PC-9 (cell line): Measurements from ENCODE around the gene RIPOR1. TPM values are rescaled to one million over a fixed set of nuclear protein-coding genes. Genes with fewer than 3 reads are reported as not detected.

Source experiments
- BruUV-seq: library from RNA; stranded (reverse); fragments of 400-500 nt; replicated peaks from 2 replicates; lab custom pipeline; 2021; lab: Mats Ljungman, UMichigan
- CTCF ChIA-PET: fragments of 300-600 bp; sonication (Branson Sonifier 250); formaldehyde crosslinking; loops from one replicate; lab custom pipeline; 2022; ENCODE audit warnings: antibody characterized with exemption; lab: Charles Lee
- POLR2A ChIA-PET: fragments of 300-600 bp; sonication (Branson Sonifier 250); formaldehyde crosslinking; loops from one replicate; lab custom pipeline; 2022; ENCODE audit warnings: antibody characterized with exemption; ENCODE audit not compliant: unreplicated experiment; lab: Charles Lee
- DNase-seq, 2 experiments: peaks; one replicate each; pipeline versions ENCODE4 v3.0.0 to v3.0.0-alpha.2; 2015 to 2022; ENCODE audit warnings: mixed read lengths in 1 of 2
- H2AFZ ChIP-seq: fragments of 200-600 bp; sonication (generic); 2 replicates; pipeline ENCODE4 v1.8.1; 2017; ENCODE audit warnings: antibody characterized with exemption
- H3F3A ChIP-seq: fragments of 200-600 bp; sonication (generic); 2 replicates; pipeline ENCODE4 v1.8.1; 2017; ENCODE audit warnings: antibody characterized with exemption, mild to moderate bottlenecking, low read depth; ENCODE audit not compliant: insufficient read depth
- H3K27ac ChIP-seq: fragments of 200-600 bp; sonication (generic); 2 replicates; pipeline ENCODE4 v1.6.1; 2016; ENCODE audit warnings: mixed run types
- H3K27me3 ChIP-seq: fragments of 200-600 bp; sonication (generic); 2 replicates; pipeline ENCODE4 v1.6.1; 2016; ENCODE audit warnings: low read depth, mixed run types; ENCODE audit not compliant: insufficient read depth
- H3K36me3 ChIP-seq: fragments of 200-600 bp; sonication (generic); 2 replicates; pipeline ENCODE4 v1.6.1; 2016; ENCODE audit warnings: low read depth, mixed run types
- H3K4me1 ChIP-seq: fragments of 200-600 bp; sonication (generic); replicated peaks from 2 replicates; pipeline ENCODE4 v1.6.1; 2016; ENCODE audit warnings: mixed run types; ENCODE audit not compliant: insufficient read depth
- H3K4me2 ChIP-seq: fragments of 200-600 bp; sonication (generic); 2 replicates; pipeline ENCODE4 v1.6.1; 2017; ENCODE audit warnings: mixed run types
- H3K4me3 ChIP-seq: fragments of 200-600 bp; sonication (generic); 2 replicates; pipeline ENCODE4 v1.6.1; 2016; ENCODE audit warnings: mixed run types
- H3K79me2 ChIP-seq: fragments of 200-600 bp; sonication (generic); 2 replicates; pipeline ENCODE4 v1.6.1; 2017; ENCODE audit warnings: low read depth, mixed run types
- H3K9me2 ChIP-seq: fragments of 200-600 bp; sonication (generic); 2 replicates; pipeline ENCODE4 v1.8.1; 2017; ENCODE audit warnings: mild to moderate bottlenecking; ENCODE audit not compliant: insufficient read depth
- H3K9me3 ChIP-seq: fragments of 200-600 bp; sonication (generic); 2 replicates; pipeline ENCODE4 v1.8.1; 2016; ENCODE audit warnings: low read depth; ENCODE audit not compliant: insufficient read depth
- H4K20me1 ChIP-seq: fragments of 200-600 bp; sonication (generic); 2 replicates; pipeline ENCODE4 v1.8.1; 2017; ENCODE audit not compliant: insufficient read depth
- EZH2 ChIP-seq: fragments of 200-600 bp; sonication (generic); IDR thresholded peaks from 2 replicates; pipeline ENCODE4 v1.8.0; 2017; ENCODE audit warnings: antibody characterized with exemption, low read depth
- intact Hi-C: fragments of 100-400 bp; cut with micrococcal nuclease; formaldehyde crosslinking; loops from one replicate; pipeline ENCODE4 v1.10.0; 2022; ENCODE audit not compliant: unreplicated experiment
- total RNA-seq: library from RNA; stranded (reverse); gene quantifications from 2 replicates; pipeline ENCODE4 v1.2.3, GENCODE V29; 2021
- TF ChIP-seq, protein P1 (sequence below): fragments of 200-600 bp; sonication (generic); conservative IDR thresholded peaks from 2 replicates; pipeline ENCODE4 v1.6.1; 2017; ENCODE audit warnings: mixed run types, antibody characterized with exemption, mild to moderate bottlenecking, moderate library complexity

RIPOR1 gene
- total RNA-seq, 1 experiment from 2014 or later, result 76.7 TPM

DNA sequence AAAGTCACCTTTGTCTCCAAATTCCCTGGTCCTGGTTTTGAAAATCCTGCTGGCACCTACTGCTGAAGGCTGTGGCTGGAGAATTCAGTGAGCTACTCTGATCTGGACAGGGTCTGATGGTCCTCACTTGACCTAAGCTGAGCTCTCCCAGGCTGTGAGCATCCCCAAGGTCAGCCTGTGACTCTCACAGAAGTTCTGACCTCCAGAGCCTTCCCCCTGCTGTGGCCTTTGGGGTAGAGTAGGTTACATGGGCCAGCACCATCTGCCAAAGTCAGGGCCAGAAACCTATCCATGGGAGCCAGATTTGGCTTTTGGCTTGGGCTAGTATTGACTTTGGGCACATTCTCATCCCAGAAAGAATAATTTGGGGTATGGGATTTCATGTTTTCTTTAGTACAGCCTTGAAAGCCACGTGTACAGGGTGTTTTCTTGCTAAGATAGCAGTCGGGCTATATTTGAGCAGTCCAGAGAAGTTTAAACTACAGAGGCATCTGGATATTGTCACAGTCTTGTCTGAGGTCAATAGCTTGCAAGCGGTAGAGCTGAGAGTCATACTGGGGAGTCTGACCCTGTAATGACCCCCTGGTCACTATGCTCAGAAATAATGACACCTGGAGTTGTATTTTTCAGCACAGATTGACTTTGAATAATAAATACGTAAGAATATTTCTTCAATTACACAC lies 39.1 kb upstream of the RIPOR1 start:
- intact Hi-C loops, result loop anchor here (10.0 kb wide), 2 partner anchors 75 to 735 kb away; partner anchors contain the start of gene CTCF
- no peak for TF ChIP-seq EZH2
- TF ChIP-seq, protein P1, sequence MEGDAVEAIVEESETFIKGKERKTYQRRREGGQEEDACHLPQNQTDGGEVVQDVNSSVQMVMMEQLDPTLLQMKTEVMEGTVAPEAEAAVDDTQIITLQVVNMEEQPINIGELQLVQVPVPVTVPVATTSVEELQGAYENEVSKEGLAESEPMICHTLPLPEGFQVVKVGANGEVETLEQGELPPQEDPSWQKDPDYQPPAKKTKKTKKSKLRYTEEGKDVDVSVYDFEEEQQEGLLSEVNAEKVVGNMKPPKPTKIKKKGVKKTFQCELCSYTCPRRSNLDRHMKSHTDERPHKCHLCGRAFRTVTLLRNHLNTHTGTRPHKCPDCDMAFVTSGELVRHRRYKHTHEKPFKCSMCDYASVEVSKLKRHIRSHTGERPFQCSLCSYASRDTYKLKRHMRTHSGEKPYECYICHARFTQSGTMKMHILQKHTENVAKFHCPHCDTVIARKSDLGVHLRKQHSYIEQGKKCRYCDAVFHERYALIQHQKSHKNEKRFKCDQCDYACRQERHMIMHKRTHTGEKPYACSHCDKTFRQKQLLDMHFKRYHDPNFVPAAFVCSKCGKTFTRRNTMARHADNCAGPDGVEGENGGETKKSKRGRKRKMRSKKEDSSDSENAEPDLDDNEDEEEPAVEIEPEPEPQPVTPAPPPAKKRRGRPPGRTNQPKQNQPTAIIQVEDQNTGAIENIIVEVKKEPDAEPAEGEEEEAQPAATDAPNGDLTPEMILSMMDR, result no peak
- Histone ChIP-seq H3K36me3 (no peaks in the 10 kb centered on the region), H3K9me2 (no peaks in the 10 kb centered on the region), H3F3A (0 out of 2 replicates have a peak, but pooled peaks cover 7% of the 10 kb centered on the region), H3K4me2 (no peak overlapping the region), H3K27me3 (no peaks in the 10 kb centered on the region), H3K9me3 (no peaks in the 10 kb centered on the region), H3K4me1 (0 out of 2 replicates have a peak, but pooled peaks cover 4% of the 10 kb centered on the region), H3K79me2 (no peaks in the 10 kb centered on the region), H3K27ac (no peak overlapping the region), H3K4me3 (no peak overlapping the region), H4K20me1 (no peaks in the 10 kb centered on the region), H2AFZ (no peak overlapping the region)
- ChIA-PET CTCF (no interaction called here), POLR2A (no interaction called here)
- DNase-seq, result no peak
- BruUV-seq, result no TSS peak

GRCh38 chr16:67490335-67491096 lies 38.1 kb upstream of the RIPOR1 start:
- ChIA-PET CTCF (interaction anchor here (0.7 kb wide), 1 partner anchor 158 kb away, joined by 3 read pairs; no protein-coding TSS in a partner anchor), POLR2A (no interaction called here)
- 0 out of 2 replicates have a peak, but pooled peaks cover 7% of the 10 kb centered on the region for H3F3A ChIP-seq
- no peaks in the 10 kb centered on the region for H4K20me1 ChIP-seq
- no peak for DNase-seq
- no peak overlapping the region for H3K4me3 ChIP-seq
- 0 out of 2 replicates have a peak, but pooled peaks cover 4% of the 10 kb centered on the region for H3K4me1 ChIP-seq
- no peak overlapping the region for H3K4me2 ChIP-seq
- no peak overlapping the region for H3K27ac ChIP-seq
- H3K36me3 ChIP-seq, result no peaks in the 10 kb centered on the region
- no peaks in the 10 kb centered on the region for H3K27me3 ChIP-seq
- BruUV-seq, result no TSS peak
- TF ChIP-seq, protein P1, result no peak
- TF ChIP-seq EZH2, result no peak
- no peaks in the 10 kb centered on the region for H3K9me2 ChIP-seq
- H2AFZ ChIP-seq, result no peak overlapping the region
- H3K79me2 ChIP-seq, result no peaks in the 10 kb centered on the region
- intact Hi-C loops, result loop anchor here (10.0 kb wide), 1 partner anchor 734 kb away; no protein-coding TSS in a partner anchor
- H3K9me3 ChIP-seq, result no peaks in the 10 kb centered on the region

DNA sequence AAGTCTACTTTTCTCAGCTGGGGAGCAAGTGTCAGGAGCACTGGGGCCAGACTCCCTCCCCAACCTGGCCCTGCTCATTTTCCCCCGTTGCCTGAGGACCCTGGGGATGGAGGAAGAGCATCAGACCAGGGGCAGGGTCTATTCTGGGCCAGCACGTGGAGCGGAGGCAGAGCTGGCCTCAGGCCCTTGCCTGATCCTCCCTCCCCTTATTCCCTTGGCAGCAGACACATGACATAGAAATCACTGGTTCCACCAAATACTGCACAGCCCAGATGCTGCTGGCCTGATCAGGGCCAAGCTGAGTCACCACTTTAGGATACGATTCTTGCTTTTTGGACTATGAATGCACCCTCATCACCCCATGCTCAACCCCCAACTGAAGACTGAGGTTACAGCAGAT lies 29.5 kb upstream of the RIPOR1 start:
- no TSS peak for BruUV-seq
- TF ChIP-seq EZH2, result no peak
- TF ChIP-seq, protein P1, result no peak
- CTCF ChIA-PET, result interaction anchor here (0.5 kb wide), 2 partner anchors 15 to 752 kb away, joined by 3 to 5 read pairs; no protein-coding TSS in a partner anchor

More for the DNA sequence above, 29.5 kb upstream of the RIPOR1 start:
- Histone ChIP-seq H3F3A (no peaks in the 10 kb centered on the region; the same call in 1 of the 2 replicates), H3K4me3 (no peak overlapping the region), H3K9me3 (no peaks in the 10 kb centered on the region), H3K4me2 (no peak overlapping the region), H3K27ac (no peak overlapping the region), H4K20me1 (no peaks in the 10 kb centered on the region), H3K4me1 (no peaks in the 10 kb centered on the region), H3K9me2 (no peaks in the 10 kb centered on the region), H3K27me3 (no peaks in the 10 kb centered on the region), H3K79me2 (no peaks in the 10 kb centered on the region), H2AFZ (no peak overlapping the region), H3K36me3 (no peaks in the 10 kb centered on the region)
- POLR2A ChIA-PET, result no interaction called here
- DNase-seq, result no peak
- intact Hi-C loops, result loop anchor here (10.0 kb wide), 1 partner anchor 726 kb away; no protein-coding TSS in a partner anchor
